ENCODE results near the gene TSPAN9. TPM values are rescaled to one million over a fixed set of nuclear protein-coding genes. Genes with fewer than 3 reads are reported as not detected.

The TSPAN9 gene
- total RNA-seq, 1 experiment from 2014 or later, result 13.2 TPM

DNA sequence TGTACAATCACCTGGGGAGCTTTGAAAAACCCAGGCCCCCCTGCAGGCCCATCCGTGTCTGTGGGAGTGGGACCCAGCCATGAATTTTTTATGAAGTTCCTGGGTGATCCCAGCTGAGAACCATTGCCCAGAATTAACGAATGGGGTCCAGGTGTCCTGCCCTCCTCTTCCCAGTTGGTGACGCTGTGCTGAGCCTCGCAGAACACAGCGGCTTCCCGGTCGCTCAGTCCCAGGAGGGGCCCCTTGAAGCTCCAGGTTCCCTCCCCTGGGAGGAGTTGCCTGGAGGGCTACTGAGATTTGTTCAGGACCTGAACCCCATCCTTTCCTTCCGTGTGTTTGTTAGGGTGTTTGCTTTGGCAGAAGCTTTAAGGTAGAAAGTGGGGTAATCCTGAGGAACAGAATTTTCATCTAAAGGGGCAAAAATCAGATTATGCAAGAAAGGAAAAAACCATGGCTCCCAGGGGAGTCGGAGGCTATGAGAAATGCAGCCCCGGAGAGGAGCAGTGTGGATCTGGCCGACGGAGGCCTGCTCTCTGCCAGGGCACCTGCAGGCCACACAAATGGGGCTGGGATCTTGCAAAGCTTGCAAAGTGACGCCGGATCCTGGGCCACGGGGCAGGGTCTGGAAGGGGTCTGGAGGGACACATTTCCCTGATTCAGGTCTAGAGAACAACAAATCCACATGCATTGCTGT lies 249.1 kb downstream of the TSPAN9 start:
- POLR2A ChIA-PET, result interaction anchor here (1.5 kb wide), 1 partner anchor 10 kb away, joined by 3 read pairs; no protein-coding TSS in a partner anchor
- DNase-seq (ENCODE audit: low read depth, low spot score) (no peak), ATAC-seq (no peak)
- Histone ChIP-seq H4K20me1 (ENCODE audit: insufficient read depth) (no peaks in the 10 kb centered on the region), H3K27me3 (ENCODE audit: insufficient read depth, low read length) (no peaks in the 10 kb centered on the region), H3K27ac (ENCODE audit: low read depth, low read length) (no peak overlapping the region), H3K4me1 (ENCODE audit: control insufficient read depth in 1 of 2, insufficient read depth in 2 of 2, low read length in 2 of 2) (no peaks in the 10 kb centered on the region), H3K4me2 (ENCODE audit: low read length) (no peak overlapping the region), H3K9ac (ENCODE audit: low read length) (no peak overlapping the region), H2AFZ (ENCODE audit: low read depth, low read length, poor library complexity, severe bottlenecking) (no peak overlapping the region), H3K4me3 (replicated peaks in 1 of 2; ENCODE audit: low read depth in 1 of 2, low read length in 2 of 2) (no peak overlapping the region), H3K79me2 (ENCODE audit: insufficient read depth, low read length) (no peaks in the 10 kb centered on the region), H3K36me3 (ENCODE audit: control insufficient read depth in 1 of 2, insufficient read depth in 2 of 2, low read length in 2 of 2) (no peaks in the 10 kb centered on the region; a peak in 1 of 4 replicates), H3K9me2 (ENCODE audit: insufficient read depth) (no peaks in the 10 kb centered on the region), H3K9me3 (ENCODE audit: control insufficient read depth in 1 of 2, insufficient read depth in 1 of 2, low read depth in 1 of 2, low read length in 2 of 2) (no peaks in the 10 kb centered on the region)
- CTCF ChIA-PET, result interaction anchor here (1.2 kb wide), 1 partner anchor 13 kb away, joined by 3 read pairs; no protein-coding TSS in a partner anchor
- no TSS peak for BruUV-seq (replicated peaks)
- RAD21 ChIA-PET (ENCODE audit: low non-redundant PET in 1 of 2, low total read pairs in 2 of 2, uncharacterized antibody in 2 of 2, unreplicated experiment in 2 of 2), result no interaction called here
- intact Hi-C loops (cut with micrococcal nuclease), result no loop called here
- no peak for TF ChIP-seq TCF7L2 (IDR thresholded peaks at IDR 0.05; ENCODE audit: borderline replicate concordance, extremely low read depth, insufficient read depth, insufficient read length)
- no peak for TF ChIP-seq POLR2A (IDR thresholded peaks at IDR 0.05; ENCODE audit: borderline replicate concordance, extremely low read depth, insufficient read depth, insufficient read length)
- TF ChIP-seq ELF1 (IDR thresholded peaks at IDR 0.05; ENCODE audit: borderline replicate concordance, low read depth), result no peak
- TF ChIP-seq, protein P1, sequence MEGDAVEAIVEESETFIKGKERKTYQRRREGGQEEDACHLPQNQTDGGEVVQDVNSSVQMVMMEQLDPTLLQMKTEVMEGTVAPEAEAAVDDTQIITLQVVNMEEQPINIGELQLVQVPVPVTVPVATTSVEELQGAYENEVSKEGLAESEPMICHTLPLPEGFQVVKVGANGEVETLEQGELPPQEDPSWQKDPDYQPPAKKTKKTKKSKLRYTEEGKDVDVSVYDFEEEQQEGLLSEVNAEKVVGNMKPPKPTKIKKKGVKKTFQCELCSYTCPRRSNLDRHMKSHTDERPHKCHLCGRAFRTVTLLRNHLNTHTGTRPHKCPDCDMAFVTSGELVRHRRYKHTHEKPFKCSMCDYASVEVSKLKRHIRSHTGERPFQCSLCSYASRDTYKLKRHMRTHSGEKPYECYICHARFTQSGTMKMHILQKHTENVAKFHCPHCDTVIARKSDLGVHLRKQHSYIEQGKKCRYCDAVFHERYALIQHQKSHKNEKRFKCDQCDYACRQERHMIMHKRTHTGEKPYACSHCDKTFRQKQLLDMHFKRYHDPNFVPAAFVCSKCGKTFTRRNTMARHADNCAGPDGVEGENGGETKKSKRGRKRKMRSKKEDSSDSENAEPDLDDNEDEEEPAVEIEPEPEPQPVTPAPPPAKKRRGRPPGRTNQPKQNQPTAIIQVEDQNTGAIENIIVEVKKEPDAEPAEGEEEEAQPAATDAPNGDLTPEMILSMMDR (IDR thresholded peaks at IDR 0.05 in 2 of 3, conservative IDR thresholded peaks at IDR 0.05 in 1 of 3; ENCODE audit: borderline replicate concordance in 1 of 3, insufficient read depth in 1 of 3, low read depth in 2 of 3, low read length in 2 of 3), result no peak
- TF ChIP-seq ZFX (IDR thresholded peaks at IDR 0.05), result no peak
- TF ChIP-seq POLR2AphosphoS5 (IDR thresholded peaks at IDR 0.05; ENCODE audit: low read depth, low read length), result no peak
- TF ChIP-seq SRF (IDR thresholded peaks at IDR 0.05; ENCODE audit: low read depth), result no peak
- TF ChIP-seq SIN3A (IDR thresholded peaks at IDR 0.05; ENCODE audit: low read depth), result no peak
- no peak for TF ChIP-seq RAD21 (IDR thresholded peaks at IDR 0.05; ENCODE audit: low read depth)
- TF ChIP-seq ZBTB33 (IDR thresholded peaks at IDR 0.05; ENCODE audit: extremely low read depth, insufficient replicate concordance, low read length), result no peak
- TF ChIP-seq, protein P2, sequence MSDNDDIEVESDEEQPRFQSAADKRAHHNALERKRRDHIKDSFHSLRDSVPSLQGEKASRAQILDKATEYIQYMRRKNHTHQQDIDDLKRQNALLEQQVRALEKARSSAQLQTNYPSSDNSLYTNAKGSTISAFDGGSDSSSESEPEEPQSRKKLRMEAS (IDR thresholded peaks at IDR 0.05), result no peak
- no peak for TF ChIP-seq EZH2 (IDR thresholded peaks at IDR 0.05)
- TF ChIP-seq CBX3 (IDR thresholded peaks at IDR 0.05; ENCODE audit: low read depth), result no peak
- no peak for TF ChIP-seq EGR1 (IDR thresholded peaks at IDR 0.05; ENCODE audit: low read depth)

Measured in HCT116 (cell line).